ENCODE results near the gene DBN1.
"Not testable (repeated sequence)": the region's sequence is repeated elsewhere in the genome, so short reads cannot be mapped to it uniquely, and the experiment has no call there.

DNA sequence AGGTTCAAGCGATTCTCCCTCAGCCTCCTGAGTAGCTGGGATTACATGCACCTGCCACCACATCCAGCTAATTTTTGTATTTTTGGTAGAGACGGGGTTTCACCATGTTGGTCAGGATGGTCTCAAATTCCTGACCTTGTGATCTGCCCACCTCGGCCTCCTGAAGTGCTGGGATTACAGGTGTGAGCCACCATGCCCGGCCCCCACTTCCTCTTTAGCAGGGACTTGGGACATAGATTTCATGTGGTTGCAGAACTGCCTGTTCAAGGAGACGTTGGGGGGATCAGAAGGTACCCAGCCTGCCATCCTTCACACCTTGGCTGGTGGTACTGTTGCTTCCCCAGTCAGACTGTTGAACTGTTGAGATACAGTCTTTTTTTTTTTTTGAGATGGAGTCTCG is 56.4 kb downstream of the DBN1 start:
- not testable (repeated sequence) for TF ChIP-seq EZH2 (IDR thresholded peaks at IDR 0.05; ENCODE audit: borderline replicate concordance, low read depth, low read length, poor library complexity, severe bottlenecking); CTCF (conservative IDR thresholded peaks at IDR 0.05; ENCODE audit: low read depth, low read length)

All from A673 (cell line).